GM10248 (cell line): ENCODE results near the gene PRND.
"Not testable (repeated sequence)": the region's sequence is repeated elsewhere in the genome, so short reads cannot be mapped to it uniquely, and the experiment has no call there.

Experiments
- CTCF ChIA-PET: fragments of 300-600 bp; sonication (Branson Sonifier 250); formaldehyde crosslinking; extraction: SDS; loops from one replicate; lab custom pipeline; 2021; ENCODE audit warnings: antibody characterized with exemption; lab: Yijun Ruan, JAX
- POLR2A ChIA-PET: fragments of 350-650 bp; sonication (Branson Sonifier 250); formaldehyde crosslinking; extraction: SDS; loops from one replicate; lab custom pipeline; 2020; ENCODE audit warnings: antibody characterized with exemption; lab: Yijun Ruan, JAX
- DNase-seq: peaks from one replicate; pipeline ENCODE4 v3.0.0; 2012; ENCODE audit errors: extremely low spot score
- TF ChIP-seq, protein P1 (sequence below): IDR thresholded peaks from 2 replicates; pipeline ENCODE4 v1.5.1; 2012; ENCODE audit warnings: mild to moderate bottlenecking, low read depth; ENCODE audit errors: extremely low read depth, missing control alignments, control extremely low read depth

The PRND gene

DNA sequence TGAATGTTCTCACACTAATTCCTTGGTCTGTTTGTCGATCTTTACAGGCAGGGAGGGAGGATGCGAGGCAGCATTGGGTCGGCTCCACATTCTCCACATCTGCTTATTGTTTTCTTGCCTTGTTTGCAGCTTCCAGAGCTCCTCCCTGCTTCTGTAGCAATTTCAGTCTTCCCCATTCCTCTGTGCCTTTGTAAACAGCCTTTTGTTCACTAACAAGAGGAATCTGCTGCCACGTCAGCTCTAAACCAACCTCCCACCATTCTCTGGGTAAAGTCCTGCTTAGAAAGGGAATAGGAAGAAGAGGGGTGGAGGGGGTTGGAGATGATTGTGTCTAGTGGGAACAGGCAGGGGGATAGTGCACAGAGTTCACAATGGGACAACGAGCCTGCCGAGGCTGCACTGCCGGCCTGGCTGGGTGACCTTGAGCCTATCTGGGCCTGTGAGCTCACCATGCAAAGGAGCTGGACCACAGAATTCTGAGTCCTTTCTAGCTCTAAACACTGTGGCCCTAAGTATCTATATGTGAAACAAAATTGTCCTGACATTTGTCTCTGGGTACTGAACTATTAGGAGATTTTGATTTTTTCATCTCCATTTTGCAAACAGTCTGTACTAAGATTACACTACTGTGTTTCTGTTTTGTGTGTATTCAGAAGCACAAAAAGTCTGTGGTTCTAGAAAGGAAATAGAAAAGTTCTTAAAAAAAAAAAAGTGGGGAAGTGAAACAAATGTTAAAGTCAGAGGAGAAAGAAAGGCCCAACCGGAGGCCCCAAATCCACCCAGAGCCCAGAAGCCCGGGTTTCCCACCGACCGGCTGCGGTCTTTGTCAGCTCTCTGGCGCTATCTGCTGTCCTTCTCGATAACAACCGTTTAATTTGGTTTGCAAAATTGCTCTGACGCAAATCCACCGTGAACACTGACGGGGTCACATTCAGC is 1.4 kb upstream of the PRND start:
- TF ChIP-seq, protein P1, sequence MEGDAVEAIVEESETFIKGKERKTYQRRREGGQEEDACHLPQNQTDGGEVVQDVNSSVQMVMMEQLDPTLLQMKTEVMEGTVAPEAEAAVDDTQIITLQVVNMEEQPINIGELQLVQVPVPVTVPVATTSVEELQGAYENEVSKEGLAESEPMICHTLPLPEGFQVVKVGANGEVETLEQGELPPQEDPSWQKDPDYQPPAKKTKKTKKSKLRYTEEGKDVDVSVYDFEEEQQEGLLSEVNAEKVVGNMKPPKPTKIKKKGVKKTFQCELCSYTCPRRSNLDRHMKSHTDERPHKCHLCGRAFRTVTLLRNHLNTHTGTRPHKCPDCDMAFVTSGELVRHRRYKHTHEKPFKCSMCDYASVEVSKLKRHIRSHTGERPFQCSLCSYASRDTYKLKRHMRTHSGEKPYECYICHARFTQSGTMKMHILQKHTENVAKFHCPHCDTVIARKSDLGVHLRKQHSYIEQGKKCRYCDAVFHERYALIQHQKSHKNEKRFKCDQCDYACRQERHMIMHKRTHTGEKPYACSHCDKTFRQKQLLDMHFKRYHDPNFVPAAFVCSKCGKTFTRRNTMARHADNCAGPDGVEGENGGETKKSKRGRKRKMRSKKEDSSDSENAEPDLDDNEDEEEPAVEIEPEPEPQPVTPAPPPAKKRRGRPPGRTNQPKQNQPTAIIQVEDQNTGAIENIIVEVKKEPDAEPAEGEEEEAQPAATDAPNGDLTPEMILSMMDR = peak; percentile 74
- CTCF ChIA-PET = interaction anchor here (0.7 to 9.7 kb wide), 25 partner anchors 9 to 610 kb away, joined by 3 to 120 read pairs (median 4); no protein-coding TSS in a partner anchor
- POLR2A ChIA-PET = no interaction called here
- DNase-seq = peak; percentile 94

DNA sequence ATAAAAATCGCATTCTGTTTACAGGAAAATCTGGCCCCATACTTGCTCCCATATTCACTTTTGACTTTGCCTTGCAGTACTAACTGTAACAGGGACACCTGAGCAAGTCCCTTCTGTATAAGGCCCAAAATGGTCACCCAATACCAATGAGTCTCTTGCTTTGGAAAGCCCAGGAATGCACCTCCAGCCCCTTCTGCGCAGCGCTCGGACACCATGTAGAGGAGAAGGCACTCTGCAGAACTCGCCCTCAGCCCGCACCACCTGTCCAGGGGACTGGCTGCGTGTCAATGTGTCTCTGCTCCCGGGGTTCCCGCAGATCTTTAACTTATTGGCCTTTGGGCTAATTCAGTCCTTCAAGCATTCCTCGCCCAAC is 746 bp upstream of the PRND start:
- DNase-seq = no peak
- ChIA-PET POLR2A (no interaction called here), CTCF (interaction anchor here (1.0 to 9.7 kb wide), 15 partner anchors 11 to 116 kb away, joined by 3 to 120 read pairs (median 5); no protein-coding TSS in a partner anchor)
- TF ChIP-seq, protein P1 = no peak

- TF ChIP-seq, protein P1 = no peak
- no peak for DNase-seq
- ChIA-PET CTCF (interaction anchor here (1.0 to 9.7 kb wide), 4 partner anchors 17 to 117 kb away, joined by 4 to 120 read pairs (median 15); no protein-coding TSS in a partner anchor), POLR2A (no interaction called here)
These were observed 862 bp downstream of the PRND start for GRCh38 chr20:4722571-4722970.

GRCh38 chr20:4722993-4723392 is 1.3 kb downstream of the PRND start:
- TF ChIP-seq, protein P1 = no peak
- CTCF ChIA-PET = interaction anchor here (1.0 to 9.7 kb wide), 6 partner anchors 17 to 615 kb away, joined by 3 to 120 read pairs (median 6); no protein-coding TSS in a partner anchor
- POLR2A ChIA-PET = no interaction called here
- DNase-seq = no peak

GRCh38 chr20:4723553-4723952 is 1.8 kb downstream of the PRND start:
- DNase-seq, POLR2A ChIA-PET: not testable (repeated sequence)
- CTCF ChIA-PET = interaction anchor here (1.3 to 9.7 kb wide), 4 partner anchors 17 to 615 kb away, joined by 3 to 120 read pairs (median 18); no protein-coding TSS in a partner anchor

DNA sequence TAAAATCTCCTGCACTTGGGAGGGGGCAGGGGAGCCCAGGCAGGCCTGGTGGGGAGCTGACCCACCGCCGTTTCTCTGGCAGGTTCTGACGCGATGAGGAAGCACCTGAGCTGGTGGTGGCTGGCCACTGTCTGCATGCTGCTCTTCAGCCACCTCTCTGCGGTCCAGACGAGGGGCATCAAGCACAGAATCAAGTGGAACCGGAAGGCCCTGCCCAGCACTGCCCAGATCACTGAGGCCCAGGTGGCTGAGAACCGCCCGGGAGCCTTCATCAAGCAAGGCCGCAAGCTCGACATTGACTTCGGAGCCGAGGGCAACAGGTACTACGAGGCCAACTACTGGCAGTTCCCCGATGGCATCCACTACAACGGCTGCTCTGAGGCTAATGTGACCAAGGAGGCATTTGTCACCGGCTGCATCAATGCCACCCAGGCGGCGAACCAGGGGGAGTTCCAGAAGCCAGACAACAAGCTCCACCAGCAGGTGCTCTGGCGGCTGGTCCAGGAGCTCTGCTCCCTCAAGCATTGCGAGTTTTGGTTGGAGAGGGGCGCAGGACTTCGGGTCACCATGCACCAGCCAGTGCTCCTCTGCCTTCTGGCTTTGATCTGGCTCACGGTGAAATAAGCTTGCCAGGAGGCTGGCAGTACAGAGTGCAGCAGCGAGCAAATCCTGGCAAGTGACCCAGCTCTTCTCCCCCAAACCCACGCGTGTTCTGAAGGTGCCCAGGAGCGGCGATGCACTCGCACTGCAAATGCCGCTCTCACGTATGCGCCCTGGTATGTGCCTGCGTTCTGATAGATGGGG is 3.0 kb downstream of the PRND start:
- ChIA-PET POLR2A (no interaction called here), CTCF (interaction anchor here (0.9 to 9.7 kb wide), 6 partner anchors 9 to 119 kb away, joined by 3 to 120 read pairs (median 6); no protein-coding TSS in a partner anchor)
- TF ChIP-seq, protein P1 = no peak
- DNase-seq = no peak

DNA sequence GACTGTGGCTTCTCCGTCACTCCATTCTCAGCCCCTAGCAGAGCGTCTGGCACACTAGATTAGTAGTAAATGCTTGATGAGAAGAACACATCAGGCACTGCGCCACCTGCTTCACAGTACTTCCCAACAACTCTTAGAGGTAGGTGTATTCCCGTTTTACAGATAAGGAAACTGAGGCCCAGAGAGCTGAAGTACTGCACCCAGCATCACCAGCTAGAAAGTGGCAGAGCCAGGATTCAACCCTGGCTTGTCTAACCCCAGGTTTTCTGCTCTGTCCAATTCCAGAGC is 3.5 kb downstream of the PRND start:
- TF ChIP-seq, protein P1 = no peak
- ChIA-PET POLR2A (no interaction called here), CTCF (interaction anchor here (1.1 to 9.7 kb wide), 6 partner anchors 9 to 478 kb away, joined by 4 to 120 read pairs (median 6); no protein-coding TSS in a partner anchor)
- DNase-seq = no peak
